NCI-H1092 treated with DMSO at 0.1 percent for 48 hours (cell line): Measurements from ENCODE around the gene RHOBTB1.

Source experiments
- DNase-seq: peaks from one replicate; lab custom pipeline; 2025; lab: John Stamatoyannopoulos, UW

The RHOBTB1 gene

DNA sequence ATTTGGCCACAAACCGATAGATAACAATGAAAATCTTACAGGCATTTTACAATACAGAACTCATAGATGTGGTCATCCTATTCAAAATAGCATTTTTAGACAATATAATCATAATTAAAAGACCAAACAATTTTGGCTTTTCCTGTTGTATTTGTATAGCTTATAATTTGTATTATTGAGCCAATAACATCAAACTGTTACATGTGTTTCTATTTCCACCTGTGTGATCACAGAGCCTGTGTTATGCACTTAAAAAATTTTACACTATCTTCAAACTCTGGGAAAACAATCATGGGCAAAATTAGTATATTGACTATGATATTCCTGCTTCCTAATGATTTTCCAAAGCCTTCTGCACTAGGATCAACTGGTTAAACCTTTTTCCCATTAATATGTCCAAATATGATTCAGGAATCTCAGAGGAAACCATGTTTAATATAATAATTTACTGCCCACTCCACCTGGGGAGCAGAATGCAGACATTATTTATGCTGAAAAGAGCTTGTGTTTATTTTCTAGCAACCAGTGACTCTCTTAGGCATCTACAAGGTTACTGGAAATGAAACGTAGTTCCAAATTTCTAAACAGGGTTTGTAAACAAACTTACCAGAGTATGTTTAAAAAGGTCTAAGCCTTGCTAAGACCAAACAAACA lies 1.7 kb downstream of the RHOBTB1 start:
- DNase-seq: no peak

DNA sequence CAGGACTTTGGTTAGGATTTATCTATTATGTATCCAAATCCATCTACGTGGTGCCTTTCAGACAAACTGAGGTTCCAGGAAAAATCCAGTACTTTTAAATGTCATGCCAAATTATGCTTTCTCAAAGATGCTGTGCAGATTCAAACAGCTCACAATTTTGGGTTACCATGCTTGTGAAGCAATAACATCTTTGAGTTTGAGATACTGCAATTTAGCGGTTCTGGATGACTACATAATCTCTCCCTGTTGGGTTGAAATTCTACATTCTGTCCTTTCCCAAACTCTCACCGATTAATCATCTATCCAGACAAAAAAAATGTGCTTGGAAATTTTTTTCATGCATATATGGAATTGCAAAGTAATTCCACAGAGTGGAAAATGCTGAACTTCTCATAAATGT lies 3.5 kb downstream of the RHOBTB1 start:
- DNase-seq: no peak

DNA sequence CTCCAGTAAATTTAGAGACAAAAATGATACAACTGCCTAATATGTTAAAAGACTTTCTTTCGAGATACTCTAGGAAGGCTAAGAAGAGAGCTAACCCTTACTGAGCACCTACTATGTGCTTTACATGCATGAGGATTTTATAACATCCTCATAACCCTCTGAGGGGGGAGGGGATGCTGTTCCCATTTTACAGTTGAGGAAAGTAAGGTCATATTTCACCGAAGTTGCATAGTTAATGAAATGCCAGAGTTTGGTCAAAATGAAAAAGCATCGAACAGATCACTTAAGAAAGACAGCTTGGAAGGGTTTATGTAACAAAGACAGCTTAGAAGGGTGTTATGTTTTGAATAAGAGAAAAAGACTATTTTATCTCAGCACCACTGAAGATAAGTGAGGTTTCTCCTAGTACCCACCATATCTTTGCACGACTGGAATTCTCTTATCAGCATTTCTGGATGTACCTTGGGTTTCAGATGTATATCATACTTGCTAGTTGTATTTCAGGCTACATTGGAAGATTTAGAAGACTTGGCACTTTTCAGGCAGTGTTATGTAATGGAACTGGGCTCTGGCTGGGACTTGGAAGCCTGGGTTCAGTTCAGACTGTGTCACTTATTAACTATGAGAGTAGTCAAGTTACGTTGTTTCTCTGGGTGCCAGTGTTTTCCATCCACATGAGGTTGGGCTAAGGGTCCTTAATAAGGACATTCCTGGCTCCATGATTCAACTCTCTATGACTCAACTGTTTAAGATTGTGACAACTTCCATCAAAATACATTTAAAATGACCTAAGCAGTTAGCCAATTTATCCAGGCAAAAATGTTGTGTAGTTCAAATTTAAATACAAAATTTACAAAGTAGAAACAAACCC lies 6.0 kb downstream of the RHOBTB1 start:
- no peak for DNase-seq

DNA sequence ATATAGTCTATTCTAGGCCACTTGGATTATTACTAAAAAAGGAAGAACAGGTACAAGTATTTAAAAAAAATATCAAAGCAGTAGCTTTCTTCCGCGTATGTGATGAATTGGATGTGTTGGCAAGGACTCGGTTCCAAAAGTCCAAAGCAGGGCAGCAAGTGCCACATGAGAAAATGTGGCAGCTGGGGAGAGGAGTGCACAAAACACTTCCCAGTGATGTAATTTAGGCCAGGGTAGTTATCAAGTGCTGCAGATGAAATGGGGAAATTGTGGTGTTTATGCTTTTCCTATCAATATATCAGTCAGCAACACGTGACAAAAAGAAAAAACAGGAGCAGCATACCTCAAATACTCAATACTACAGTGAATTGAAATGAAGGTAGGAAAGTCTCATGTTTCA lies 7.0 kb downstream of the RHOBTB1 start:
- no peak for DNase-seq

DNA sequence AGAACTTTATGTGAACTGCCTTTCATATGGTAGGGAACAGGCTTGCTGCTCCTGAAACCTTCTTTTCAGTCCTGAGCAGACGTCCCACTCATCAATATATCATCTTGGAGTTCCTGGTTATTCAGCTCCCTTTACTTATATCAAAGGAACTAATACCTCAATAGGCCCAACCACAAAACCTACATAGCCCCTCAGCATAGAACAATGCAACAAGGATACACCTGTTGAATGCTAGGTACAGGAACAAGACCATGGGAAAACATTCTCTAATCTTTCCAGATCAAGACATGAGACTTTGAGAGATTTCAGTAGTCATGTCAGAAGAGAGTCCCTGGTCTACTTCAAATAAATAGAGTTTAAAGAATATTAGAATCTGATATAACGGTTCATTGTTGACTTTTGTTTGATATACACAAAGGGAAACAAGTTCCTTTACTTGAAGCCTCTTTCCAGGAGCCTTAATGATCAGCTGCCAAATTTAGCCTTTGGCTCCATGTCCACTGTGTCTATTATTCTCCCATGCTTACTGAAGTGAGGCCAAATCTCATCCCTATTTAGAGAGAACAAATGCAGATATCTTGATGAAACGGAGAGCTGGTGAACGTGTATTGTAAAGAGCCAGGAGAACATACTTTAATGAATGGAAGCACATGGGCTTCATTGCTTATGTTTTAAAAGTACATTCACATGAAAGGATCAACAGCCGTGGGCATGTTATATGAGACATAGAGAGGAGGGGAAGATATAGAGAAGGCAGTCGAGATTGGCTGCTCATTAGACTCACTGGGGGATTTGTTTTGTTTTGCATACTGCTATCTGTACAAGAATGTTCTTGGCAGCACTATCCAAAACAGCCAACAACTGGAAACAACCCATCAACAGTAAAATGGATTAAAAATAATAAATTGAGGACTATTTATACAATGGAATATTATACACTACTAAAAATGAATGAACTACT lies 9.5 kb downstream of the RHOBTB1 start:
- no peak for DNase-seq

DNA sequence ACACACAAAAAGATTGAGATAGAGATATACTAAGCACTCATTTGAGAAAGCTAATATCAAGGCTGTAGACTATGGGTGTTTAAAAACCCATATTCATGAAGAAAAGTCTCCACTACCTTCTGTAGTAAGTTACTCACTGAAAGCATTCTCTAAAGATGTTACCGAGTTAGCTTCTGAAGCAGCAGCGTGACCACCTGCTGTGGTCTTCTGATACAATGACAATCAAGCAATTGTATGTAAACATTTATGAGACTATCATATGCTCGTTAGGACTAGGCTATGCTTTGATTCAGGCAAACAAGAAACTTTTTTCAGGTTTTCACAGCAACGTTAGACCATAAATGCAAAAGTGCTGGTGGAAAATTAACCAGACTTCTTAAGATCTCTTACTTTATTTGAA lies 11.2 kb downstream of the RHOBTB1 start:
- no peak for DNase-seq

DNA sequence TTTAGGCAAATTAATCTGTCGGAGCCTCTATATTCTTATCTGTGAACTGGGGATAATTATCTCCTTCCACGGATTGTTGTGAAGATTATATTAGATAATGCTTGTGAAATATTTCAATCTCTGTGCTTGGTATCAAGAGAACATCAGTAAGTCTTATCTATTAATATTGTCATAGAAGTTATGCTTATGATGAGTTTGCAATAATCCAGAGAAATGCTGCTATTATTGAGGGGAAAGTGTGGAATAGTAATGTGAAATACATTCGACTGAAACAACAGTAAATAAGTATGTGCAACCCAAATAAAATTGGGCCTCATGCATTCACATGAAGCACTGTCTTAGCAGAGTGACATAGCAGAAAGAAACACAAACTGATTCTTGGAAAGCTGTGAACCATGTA lies 13.7 kb downstream of the RHOBTB1 start:
- no peak for DNase-seq

DNA sequence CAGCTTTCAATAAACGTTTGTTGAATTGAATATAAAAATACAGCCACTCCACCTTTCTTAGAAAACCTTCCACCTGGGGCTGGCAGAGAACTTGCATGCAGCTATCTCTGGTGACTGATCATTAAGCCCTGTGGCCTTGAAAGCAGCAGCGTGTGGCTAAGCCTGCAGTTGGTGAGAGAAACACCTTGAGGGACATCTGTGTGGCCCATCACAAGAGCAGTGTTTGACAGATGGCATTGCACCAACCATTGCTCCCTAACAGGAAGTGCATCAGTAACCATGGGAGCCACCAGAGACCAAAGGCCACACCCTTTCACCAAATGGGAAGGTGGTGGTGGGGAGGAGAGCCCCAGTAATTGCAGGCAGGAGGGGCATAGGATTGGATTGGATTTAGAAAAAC lies 22.4 kb downstream of the RHOBTB1 start:
- no peak for DNase-seq

DNA sequence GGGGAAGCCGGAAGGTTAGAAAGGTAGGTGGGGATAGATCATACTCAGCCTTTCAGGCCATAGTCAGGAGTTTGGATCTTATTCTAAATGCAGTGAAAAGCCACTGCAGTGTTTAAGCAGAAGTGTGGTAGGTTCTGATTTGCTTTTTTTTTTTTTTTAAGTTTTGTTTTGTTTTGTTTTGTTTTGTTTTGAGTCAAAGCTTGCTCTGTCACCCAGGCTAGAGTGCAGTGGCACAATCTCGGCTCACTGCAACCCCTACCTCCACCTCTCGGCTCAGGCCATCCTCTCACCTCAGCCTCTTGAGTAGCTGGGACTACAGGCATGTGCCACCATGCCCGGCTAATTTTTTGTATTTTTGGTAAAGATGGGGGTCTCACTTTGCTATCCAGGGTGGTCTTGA lies 23.5 kb downstream of the RHOBTB1 start:
- DNase-seq: no peak

DNA sequence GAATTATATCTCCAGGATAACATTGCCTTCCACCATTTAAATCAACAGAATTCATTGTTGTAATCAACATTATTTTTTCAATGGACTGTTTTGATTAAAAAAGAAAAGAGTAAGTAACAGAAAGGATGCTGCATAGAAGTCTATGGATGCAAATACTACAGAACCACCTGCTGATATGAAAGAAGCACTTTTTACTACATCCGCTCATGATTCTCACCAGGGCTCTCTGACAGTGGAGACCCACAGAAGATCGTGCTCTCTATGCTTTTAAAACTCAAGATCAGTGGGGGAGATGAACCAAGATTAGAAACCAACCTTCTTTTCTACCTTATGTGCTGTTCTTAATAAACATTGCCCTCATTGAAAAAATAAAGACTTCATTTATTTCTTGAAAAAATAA lies 24.4 kb downstream of the RHOBTB1 start:
- DNase-seq: no peak

DNA sequence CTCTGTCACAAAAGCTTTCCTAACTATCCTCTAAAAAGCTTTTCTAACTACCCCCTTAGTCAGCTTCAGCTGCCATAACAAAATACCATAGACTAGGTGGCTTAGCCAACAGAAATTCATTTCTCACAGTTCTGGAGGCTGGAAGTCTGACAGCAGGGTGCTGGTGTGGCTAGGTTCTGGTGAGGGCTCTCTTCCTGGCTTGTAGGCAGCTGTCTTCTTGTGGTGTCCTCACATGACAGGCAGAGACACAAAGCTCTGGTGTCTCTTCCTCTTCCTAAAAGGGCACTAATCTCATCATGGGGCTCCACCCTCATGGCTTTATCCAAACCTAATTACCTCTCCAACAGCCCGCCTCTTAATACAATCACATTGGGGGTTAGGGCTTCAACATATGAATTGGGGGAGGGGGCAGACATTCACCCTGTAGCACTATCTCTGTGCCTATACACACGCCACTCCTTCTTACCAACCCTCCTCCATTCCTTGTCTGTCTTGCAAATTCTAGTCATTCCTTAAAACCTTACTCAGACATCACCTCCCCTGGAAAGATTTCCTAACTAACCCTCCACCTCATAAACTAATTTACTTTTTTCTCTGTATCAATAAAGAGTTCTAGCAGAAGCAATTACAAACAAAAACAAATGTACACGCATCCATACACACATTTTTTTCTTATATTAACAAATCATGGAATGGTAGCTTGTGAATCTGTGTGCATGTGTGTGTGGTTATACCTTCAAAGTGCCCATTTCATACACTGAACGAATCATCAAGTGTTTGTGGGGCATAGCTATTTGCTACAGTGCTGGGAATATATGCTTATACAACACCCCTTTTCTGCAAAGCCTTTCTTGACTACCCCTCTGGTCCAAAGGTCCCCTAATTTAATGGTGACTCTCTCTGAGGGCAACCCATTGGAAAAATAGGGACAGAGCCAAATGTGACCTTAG lies 26.4 kb downstream of the RHOBTB1 start:
- DNase-seq: no peak

DNA sequence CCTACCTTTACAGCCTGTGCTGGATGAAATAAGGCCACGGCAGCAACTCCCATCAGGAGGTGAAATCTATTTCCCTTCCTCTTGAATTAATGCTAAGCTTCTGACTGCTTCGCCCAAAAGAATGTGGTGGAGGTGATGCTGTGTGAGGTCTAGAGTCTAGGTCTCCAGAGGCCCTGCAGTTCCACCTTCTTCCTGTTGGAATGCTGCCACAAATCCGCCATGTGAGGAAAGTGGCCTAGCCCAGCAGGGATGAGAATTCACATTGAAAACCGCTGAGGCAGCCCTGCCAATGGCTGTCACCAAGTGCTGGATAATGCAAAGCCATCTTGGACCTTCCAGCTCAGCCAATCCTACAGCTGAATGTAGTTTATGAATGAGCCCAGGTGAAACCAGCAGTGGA lies 28.0 kb downstream of the RHOBTB1 start:
- DNase-seq: no peak

DNA sequence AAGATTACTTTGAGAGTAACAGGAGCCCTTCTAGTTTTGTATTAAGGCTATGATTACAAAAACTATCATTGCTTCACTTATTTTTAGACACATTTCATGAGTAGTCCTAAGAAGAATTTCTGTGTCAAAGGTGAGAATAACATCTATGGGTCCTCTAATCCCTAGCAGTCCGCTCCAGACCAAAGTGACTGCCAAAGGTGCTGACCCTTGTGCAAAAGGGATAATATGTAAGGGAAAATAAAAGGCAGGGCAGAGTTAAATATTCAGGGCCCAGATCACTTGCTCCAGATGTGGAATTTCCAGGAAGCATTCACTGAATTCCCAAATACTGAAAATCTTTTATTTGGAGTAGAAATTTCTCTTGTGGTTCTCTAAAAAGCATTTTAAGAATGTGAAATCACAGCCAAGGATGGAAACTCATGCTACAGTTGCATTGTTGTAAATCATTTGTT lies 29.3 kb downstream of the RHOBTB1 start:
- DNase-seq: no peak

DNA sequence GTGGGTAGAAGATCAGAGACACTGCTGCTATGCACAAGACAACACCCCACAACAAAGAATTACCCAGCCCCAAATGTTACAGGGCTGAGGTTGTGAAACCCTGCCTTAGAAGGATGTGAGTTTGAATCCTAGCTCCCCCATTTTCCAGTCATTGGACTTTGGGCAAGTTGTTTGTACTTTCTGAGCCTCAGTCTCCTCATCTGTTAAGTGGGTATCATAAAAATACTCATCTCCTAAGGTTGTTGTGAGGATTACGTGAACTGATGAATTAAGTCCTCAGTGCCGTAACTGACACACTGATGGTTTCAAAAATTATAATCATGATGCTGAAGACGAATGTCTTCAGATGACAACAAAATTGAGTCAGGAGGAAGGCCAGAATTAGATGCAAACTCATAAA lies 30.3 kb downstream of the RHOBTB1 start:
- DNase-seq: no peak

DNA sequence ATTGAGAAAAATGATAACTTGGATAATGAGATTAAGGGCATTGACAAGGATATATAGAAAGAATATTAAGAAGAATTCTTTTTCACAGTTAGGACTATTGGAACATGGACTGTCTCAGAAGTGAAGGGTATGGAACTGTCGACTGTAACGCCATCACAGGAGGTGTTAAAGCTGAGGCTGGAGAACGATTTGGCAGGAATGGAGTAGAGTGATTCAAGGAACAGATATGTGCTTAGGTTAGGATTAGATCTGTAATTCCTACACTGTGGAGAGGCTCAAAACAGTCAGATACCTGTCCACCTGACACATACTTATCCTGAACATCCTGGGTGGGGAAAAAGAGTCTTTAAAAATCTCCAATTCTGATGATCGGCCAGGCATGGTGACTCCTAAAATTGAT lies 30.9 kb downstream of the RHOBTB1 start:
- no peak for DNase-seq

DNA sequence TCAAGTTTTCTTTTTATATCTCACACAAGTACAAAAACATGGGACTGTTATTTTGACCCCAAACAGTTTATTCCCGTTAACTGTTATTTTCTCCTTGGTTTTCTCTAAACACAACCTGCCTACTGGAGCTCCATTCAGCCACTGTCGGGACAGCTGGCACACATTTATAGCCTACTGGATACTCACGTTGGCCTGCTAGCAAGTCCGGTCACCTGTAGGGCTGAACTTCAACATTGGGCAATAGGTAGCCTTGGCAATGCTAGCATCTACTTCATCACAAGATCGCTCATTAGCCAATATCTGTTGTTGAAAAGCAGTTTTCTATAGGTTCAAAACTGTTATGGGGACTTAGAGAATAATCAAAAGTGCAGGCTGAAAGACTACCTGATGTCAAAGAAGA lies 32.3 kb downstream of the RHOBTB1 start:
- DNase-seq: no peak

DNA sequence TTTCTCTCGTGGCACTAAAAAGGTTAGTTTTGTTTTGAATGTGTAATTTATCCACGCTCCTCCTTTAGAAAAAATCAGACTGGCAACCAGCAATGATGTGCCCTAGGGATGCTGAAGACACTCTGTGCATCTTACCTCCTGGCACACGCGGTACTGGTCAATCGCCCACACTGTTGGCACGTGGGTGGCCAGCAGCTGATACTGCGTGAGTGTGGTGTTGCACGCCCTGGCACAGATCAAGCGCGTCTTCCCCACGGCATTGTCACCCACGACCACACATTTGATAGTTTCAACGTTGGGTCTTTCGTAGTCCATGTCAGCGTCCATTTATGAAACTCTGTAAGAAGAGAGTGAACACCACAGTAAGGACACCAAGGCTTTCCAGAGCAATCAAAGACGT lies 32.8 kb downstream of the RHOBTB1 start:
- no peak for DNase-seq

DNA sequence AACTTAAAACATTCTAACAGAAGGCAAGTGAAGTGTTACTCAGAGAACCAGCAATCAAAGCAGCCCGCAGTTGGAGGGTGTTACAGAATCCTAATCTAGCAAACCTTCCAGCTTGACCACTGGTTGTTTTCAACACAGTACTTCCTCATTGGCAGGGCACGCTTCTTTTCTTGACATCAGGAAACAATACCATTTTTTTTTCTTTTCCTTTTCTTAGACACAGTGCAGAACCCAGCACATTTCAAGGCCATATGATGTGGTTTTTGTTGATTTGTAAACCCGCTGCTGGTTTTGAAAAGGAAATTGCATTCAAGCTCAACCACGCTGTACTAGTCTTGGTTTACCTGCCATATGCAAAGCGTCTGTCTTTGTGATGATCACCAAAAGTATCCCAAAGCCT lies 33.4 kb downstream of the RHOBTB1 start:
- no peak for DNase-seq

DNA sequence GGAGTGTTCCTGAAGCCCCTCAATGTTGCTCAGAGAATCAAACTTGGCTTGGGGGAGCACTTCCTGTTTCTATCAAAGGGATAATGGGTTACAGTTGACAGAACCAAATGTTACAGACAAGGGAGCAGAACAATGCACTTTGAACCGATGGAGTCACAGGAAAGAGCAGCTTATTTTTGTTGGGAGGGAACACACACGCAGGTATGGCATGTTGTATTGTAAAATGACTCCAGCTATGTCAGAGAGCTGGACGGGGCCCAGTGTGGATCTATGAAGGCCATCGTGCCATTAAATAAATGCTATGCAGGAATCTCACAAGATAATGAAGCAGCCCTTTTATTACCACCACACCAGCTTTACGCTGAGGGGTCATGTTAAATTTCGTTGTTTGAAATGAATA lies 35.1 kb downstream of the RHOBTB1 start:
- DNase-seq: no peak

DNA sequence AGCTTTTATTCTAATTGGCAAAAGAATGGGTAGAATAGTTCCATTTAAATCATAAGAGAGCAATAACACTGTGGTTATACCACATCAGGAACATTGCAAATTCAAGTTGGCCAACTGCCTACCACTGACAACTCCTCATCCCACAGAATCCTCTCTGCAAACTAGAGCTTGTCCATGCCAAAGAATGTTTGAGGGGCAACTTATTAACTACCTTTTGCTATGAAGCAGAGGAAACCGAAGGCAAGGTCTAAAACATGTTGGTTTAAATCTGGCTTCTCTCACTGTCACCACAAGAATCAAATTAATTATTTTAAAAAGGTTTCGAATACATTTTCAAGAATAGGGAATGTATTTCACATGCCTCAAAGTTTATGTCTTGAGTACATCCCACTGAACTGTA lies 36.0 kb downstream of the RHOBTB1 start:
- DNase-seq: no peak

DNA sequence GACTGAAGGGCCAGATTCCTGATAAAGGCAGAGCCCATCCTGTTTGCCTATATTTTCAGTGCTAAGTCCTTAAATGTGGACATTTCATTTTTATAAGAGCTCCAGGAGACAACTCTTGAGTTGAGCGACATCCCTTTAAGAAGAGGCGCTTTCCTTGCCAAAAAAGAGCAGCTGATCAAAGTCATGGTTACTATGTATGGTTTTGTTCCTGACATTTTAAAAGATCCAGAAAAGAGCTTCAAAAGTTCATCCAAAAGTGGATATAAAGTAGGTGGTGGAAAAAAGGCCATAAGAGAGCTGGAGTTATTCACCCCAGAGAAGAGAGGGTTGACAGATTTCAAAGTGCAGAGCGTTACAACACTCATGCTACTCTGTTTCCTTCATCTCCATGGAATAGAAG lies 36.7 kb downstream of the RHOBTB1 start:
- no peak for DNase-seq
